Stomach (tissue), 9 donors: ENCODE data around the gene CNTNAP5. TPM values are rescaled to one million over a fixed set of nuclear protein-coding genes. Genes with fewer than 3 reads are reported as not detected.

Experiments used
- DNase-seq, 2 donors: peaks; one replicate each; pipeline versions ENCODE4 v3.0.0 to v3.0.0-alpha.2; 2013 to 2019
- H3K27ac ChIP-seq, 5 donors: fragments of 200-600 bp in 4 of 5; sonication (generic) in 4 of 5; one replicate each; pipeline ENCODE4 v1.5.1; 2013 to 2019; ENCODE audit warnings: mild to moderate bottlenecking in 1 of 5, moderate library complexity in 1 of 5
- H3K27me3 ChIP-seq, 3 donors: fragments of 200-600 bp; sonication (generic); one replicate each; pipeline ENCODE4 v1.5.1; 2017 to 2019; ENCODE audit warnings: mixed run types in 1 of 3
- H3K36me3 ChIP-seq, 4 donors: fragments of 200-600 bp; sonication (generic); 1 replicate in 3 of 4; 2 replicates in 1 of 4; pipeline ENCODE4 v1.5.1; 2016 to 2019
- H3K4me1 ChIP-seq, 4 donors: fragments of 200-600 bp; sonication (generic); one replicate each; pipeline ENCODE4 v1.5.1; 2016 to 2019
- H3K4me3 ChIP-seq, 4 donors: fragments of 200-600 bp; sonication (generic) in 3 of 4; one replicate each; pipeline ENCODE4 v1.5.1; 2016 to 2019; ENCODE audit warnings: mild to moderate bottlenecking in 1 of 4
- H3K9me3 ChIP-seq, 4 donors: fragments of 200-600 bp; sonication (generic); one replicate each; pipeline ENCODE4 v1.5.1; 2016 to 2019
- EP300 ChIP-seq: sonication (generic); formaldehyde crosslinking; IDR thresholded peaks from one replicate; pipeline ENCODE4 v1.6.1; 2017; ENCODE audit warnings: antibody characterized with exemption
- POLR2A ChIP-seq, 4 donors: fragments of 450-650 bp; IDR thresholded peaks; one replicate each; pipeline ENCODE4 v1.6.1; 2016; ENCODE audit warnings: antibody characterized with exemption in 4 of 4, control low read depth in 2 of 4, mild to moderate bottlenecking in 1 of 4, moderate library complexity in 1 of 4
- POLR2AphosphoS5 ChIP-seq, 3 donors: sonication (generic); formaldehyde crosslinking; IDR thresholded peaks; one replicate each; pipeline ENCODE4 v1.6.1; 2016; ENCODE audit warnings: antibody characterized with exemption in 3 of 3
- WGBS, 5 donors: extraction: QIAGEN DNeasy Blood & Tissue Kit in 3 of 5; methylation state at CpG; one replicate each; pipeline versions ENCODE4 v1.1.5 to v1.1.7; 2013 to 2018; 5-methylcytosine and 5-hydroxymethylcytosine counted together
- intact Hi-C: fragments of 100-400 bp; cut with DNase I; formaldehyde crosslinking; loops from one replicate; pipeline ENCODE4 v1.15.1; 2023; ENCODE audit warnings: low total_unique reads
- polyA plus RNA-seq, 3 donors: library from polyadenylated mRNA; stranded (reverse); fragments of 200-250 nt; gene quantifications; one replicate each; pipeline ENCODE4 v1.2.3, GENCODE V29; 2013
- total RNA-seq, 5 donors: library from RNA; depleted of rRNA; stranded (reverse); fragments of >200 nt; gene quantifications; one replicate each; pipeline versions ENCODE4 v1.1.0 to v1.2.3, GENCODE V29; 2014 to 2016
- TF ChIP-seq, protein P1 (sequence below), 7 experiments: fragments of 450-650 bp in 4 of 7; fragments of 200-600 bp in 3 of 7; sonication (generic) in 3 of 7; IDR thresholded peaks; one replicate each; pipeline ENCODE4 v1.5.1; 2016 to 2019; ENCODE audit warnings: antibody characterized with exemption in 7 of 7, control low read depth in 2 of 7, mild to moderate bottlenecking in 1 of 7
- donor health status: healthy with polysubstance abuse.
- donor health status: Bipolar disorder and iron deficiency.
- donor health status: healthy.

Gene CNTNAP5
- total and polyA plus RNA-seq, 8 donors, result 1.3 TPM; not detected in 7

GRCh38 chr2:124796647-124797046 lies 771.6 kb downstream of the CNTNAP5 start:
- TF ChIP-seq, protein P1, sequence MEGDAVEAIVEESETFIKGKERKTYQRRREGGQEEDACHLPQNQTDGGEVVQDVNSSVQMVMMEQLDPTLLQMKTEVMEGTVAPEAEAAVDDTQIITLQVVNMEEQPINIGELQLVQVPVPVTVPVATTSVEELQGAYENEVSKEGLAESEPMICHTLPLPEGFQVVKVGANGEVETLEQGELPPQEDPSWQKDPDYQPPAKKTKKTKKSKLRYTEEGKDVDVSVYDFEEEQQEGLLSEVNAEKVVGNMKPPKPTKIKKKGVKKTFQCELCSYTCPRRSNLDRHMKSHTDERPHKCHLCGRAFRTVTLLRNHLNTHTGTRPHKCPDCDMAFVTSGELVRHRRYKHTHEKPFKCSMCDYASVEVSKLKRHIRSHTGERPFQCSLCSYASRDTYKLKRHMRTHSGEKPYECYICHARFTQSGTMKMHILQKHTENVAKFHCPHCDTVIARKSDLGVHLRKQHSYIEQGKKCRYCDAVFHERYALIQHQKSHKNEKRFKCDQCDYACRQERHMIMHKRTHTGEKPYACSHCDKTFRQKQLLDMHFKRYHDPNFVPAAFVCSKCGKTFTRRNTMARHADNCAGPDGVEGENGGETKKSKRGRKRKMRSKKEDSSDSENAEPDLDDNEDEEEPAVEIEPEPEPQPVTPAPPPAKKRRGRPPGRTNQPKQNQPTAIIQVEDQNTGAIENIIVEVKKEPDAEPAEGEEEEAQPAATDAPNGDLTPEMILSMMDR (IDR thresholded peaks at IDR 0.05), result no peak
- TF ChIP-seq POLR2AphosphoS5 (IDR thresholded peaks at IDR 0.05), result no peak
- no peak for TF ChIP-seq POLR2A (IDR thresholded peaks at IDR 0.05)
- TF ChIP-seq EP300, result no peak
- H3K27ac ChIP-seq, result no peak overlapping the region
- no peak for DNase-seq
- no peaks in the 10 kb centered on the region for H3K27me3 ChIP-seq
- H3K36me3 ChIP-seq, result no peaks in the 10 kb centered on the region
- no peaks in the 10 kb centered on the region for H3K4me1 ChIP-seq
- no peaks in the 10 kb centered on the region for H3K9me3 ChIP-seq
- no peak overlapping the region for H3K4me3 ChIP-seq
- intact Hi-C loops, result no loop called here

DNA sequence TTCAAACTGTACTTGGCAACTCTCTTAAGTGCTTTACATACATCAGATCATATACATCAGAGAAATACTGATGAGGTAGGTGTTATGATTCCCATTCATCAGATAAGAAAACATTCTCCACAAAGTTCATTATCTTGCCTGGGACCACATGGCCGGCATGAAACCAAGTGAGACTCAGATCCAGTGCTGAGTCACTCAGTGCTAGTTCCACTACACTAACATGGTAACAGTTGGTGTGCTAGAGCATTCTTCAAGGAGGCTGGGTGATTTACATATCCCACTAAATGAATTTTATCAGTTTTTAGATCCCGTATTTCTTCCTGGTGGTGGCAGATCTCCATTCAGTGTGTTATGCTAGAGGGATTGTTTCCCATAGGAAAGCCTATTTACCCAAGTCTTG lies 772.0 kb downstream of the CNTNAP5 start:
- Histone ChIP-seq H3K27me3 (no peaks in the 10 kb centered on the region), H3K27ac (no peak overlapping the region), H3K4me1 (no peaks in the 10 kb centered on the region), H3K9me3 (no peaks in the 10 kb centered on the region), H3K36me3 (no peaks in the 10 kb centered on the region), H3K4me3 (no peak overlapping the region)
- intact Hi-C loops, result no loop called here
- no peak for TF ChIP-seq EP300
- TF ChIP-seq POLR2A (IDR thresholded peaks at IDR 0.05), result no peak
- TF ChIP-seq, protein P1 (IDR thresholded peaks at IDR 0.05), result no peak
- TF ChIP-seq POLR2AphosphoS5 (IDR thresholded peaks at IDR 0.05), result no peak
- WGBS, 5 donors, result 51 to 71% (median 62%) methylated on average over 2 of the region's 2 CpGs
- DNase-seq, result no peak

DNA sequence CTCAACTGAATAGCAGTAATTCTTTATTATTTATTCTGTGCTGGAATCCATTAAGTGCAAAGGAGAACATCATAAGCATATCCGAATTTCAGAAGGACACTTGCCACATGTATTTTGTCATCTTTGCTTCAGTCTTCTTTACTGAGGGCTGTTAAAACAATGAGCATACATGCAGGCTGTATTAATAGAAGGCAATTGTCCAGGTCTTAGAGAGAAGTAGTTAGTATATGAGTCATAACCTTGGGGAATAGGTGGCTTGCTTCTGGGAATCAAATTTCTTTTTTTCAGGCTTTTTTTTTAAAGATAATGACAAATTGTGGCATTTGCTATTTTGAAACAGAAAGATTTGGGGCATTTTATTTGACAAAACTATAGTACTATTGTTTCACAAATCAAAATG lies 773.5 kb downstream of the CNTNAP5 start:
- Histone ChIP-seq H3K4me3 (no peak overlapping the region), H3K9me3 (no peaks in the 10 kb centered on the region), H3K27me3 (no peaks in the 10 kb centered on the region), H3K27ac (no peak overlapping the region), H3K4me1 (no peaks in the 10 kb centered on the region), H3K36me3 (no peaks in the 10 kb centered on the region)
- WGBS, 5 donors, result 58 to 78% (median 67%) methylated on average over 1 of the region's 1 CpG
- TF ChIP-seq POLR2AphosphoS5 (IDR thresholded peaks at IDR 0.05) (no peak), EP300 (no peak), POLR2A (IDR thresholded peaks at IDR 0.05) (no peak)
- TF ChIP-seq, protein P1 (IDR thresholded peaks at IDR 0.05), result no peak
- DNase-seq, result no peak
- intact Hi-C loops, result no loop called here

DNA sequence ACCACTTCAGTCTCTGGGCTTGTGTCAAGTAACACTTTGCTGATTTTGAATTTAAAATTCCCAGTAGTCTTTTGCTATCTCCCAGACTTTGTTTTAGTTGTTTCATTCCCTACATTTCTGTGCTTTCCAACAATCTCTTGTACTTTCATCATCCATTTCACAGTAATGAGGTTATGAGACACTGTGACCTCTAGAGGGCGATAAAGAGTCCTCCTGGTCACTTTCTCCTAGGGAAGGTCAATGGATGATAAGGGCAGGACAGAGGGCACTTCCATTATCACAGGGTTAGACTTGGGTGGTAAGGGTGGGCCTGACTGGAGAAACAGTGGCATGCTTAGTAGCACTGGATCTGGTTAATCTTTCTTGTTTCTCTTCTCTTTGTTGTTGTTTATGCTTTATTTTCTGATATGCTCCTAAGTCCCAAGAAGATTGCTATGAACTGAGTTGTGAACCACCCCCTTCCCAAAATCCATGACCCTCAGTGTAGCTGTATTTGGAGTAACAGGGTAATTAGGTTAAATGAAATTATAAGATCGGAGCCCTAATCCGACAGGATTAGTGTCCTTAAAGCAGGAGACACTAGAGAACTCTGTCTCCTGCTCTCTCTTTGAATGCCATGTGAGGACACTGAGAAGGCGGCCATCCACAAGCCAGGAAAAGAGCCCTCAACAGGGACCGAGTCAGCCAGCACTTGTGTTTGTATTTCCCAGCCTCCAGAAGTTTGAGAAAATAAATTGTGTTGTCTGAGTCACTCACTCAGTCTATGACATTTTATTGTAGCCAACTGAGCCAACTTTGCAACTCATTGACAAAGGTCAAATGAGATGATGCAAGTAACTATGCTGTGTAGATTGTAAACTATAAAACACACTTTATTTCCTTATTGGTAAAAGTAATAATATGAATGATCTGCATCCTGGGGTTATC lies 779.2 kb downstream of the CNTNAP5 start:
- WGBS, 5 donors, result 46 to 57% (median 54%) methylated on average over 5 of the region's 5 CpGs
- Histone ChIP-seq H3K36me3 (no peaks in the 10 kb centered on the region), H3K27ac (no peak overlapping the region), H3K27me3 (no peaks in the 10 kb centered on the region), H3K9me3 (no peaks in the 10 kb centered on the region), H3K4me1 (peaks cover 0 to 3% (median 0%) of the 10 kb centered on the region in 4 donors), H3K4me3 (no peak overlapping the region)
- intact Hi-C loops, result no loop called here
- peak in 1 of 2 donors; percentile 42 for DNase-seq
- TF ChIP-seq POLR2AphosphoS5 (IDR thresholded peaks at IDR 0.05) (no peak), POLR2A (IDR thresholded peaks at IDR 0.05) (no peak)
- TF ChIP-seq, protein P1 (IDR thresholded peaks at IDR 0.05), result peak in 5 of 7 experiments; percentile 13 to 46 (median 22)
